K562 (cell line): Measurements from ENCODE around the gene TMEM120B. TPM values are rescaled to one million over a fixed set of nuclear protein-coding genes. Genes with fewer than 3 reads are reported as not detected.

Experiments
- ATAC-seq: fragments of 200-7000 bp; cut with Tn5 transposase; 3 replicates; pipeline ENCODE4 v1.9.1; 2020; ENCODE audit warnings: moderate library complexity
- BruUV-seq: library from RNA; stranded (reverse); fragments of 400-500 nt; replicated peaks from 2 replicates; lab custom pipeline; 2021; lab: Mats Ljungman, UMichigan
- CTCF ChIA-PET: fragments of 300-600 bp; formaldehyde crosslinking; extraction: SDS; loops from one replicate; lab custom pipeline; 2021; ENCODE audit warnings: low intra/inter-chr PET ratio; lab: Yijun Ruan, JAX
- POLR2A ChIA-PET: fragments of 300-600, 350-650 bp; sonication (Branson Sonifier 250); formaldehyde crosslinking; extraction: SDS; loops from one replicate; lab custom pipeline; 2021; ENCODE audit warnings: antibody characterized with exemption, inconsistent platforms; lab: Yijun Ruan, JAX
- DNase-seq, 4 experiments: peaks; one replicate each; pipeline versions ENCODE4 v3.0.0 to v3.0.0-alpha.2; 2011 to 2018; ENCODE audit warnings: low spot score in 3 of 4, mixed read lengths in 3 of 4; ENCODE audit errors: extremely low read depth in 1 of 4
- FAIRE-seq: peaks from 2 replicates; lab custom pipeline; 2011; peaks lifted over from hg19 to GRCh38; lab: Jason Lieb, UNC
- H2AFZ ChIP-seq: 2 replicates; pipeline ENCODE4 v1.6.0; 2011; ENCODE audit warnings: low read depth, low read length, control low read depth, inconsistent platforms
- H3K27ac ChIP-seq: fragments of 200-600 bp; 3 replicates; pipeline ENCODE4 v1.8.0; 2011; ENCODE audit warnings: low read depth, mild to moderate bottlenecking, control low read depth, inconsistent platforms, low read length, moderate library complexity, mixed read lengths; ENCODE audit errors: extremely low read depth
- H3K27me3 ChIP-seq, 2 experiments: fragments of 300-600 bp in 1 of 2; 2 replicates in 1 of 2; 3 replicates in 1 of 2; pipeline versions ENCODE4 v1.6.0 to v1.8.0; 2011; ENCODE audit warnings: inconsistent platforms in 2 of 2, low read length in 2 of 2, mild to moderate bottlenecking in 1 of 2, mixed read lengths in 1 of 2, moderate library complexity in 1 of 2; ENCODE audit not compliant: control insufficient read depth in 2 of 2, insufficient read depth in 2 of 2
- H3K36me3 ChIP-seq: fragments of 300-600 bp; 3 replicates; pipeline ENCODE4 v1.8.0; 2011; ENCODE audit warnings: mild to moderate bottlenecking, low read length, inconsistent platforms; ENCODE audit not compliant: control insufficient read depth, insufficient read depth
- H3K4me1 ChIP-seq, 2 experiments: fragments of 200-600 bp in 1 of 2; replicated peaks in 1 of 2; 2 replicates in 1 of 2; 3 replicates in 1 of 2; pipeline versions ENCODE4 v1.5.1 to v1.8.0; 2011; ENCODE audit warnings: inconsistent platforms in 2 of 2, low read length in 2 of 2, mild to moderate bottlenecking in 1 of 2, mixed read lengths in 1 of 2, moderate library complexity in 1 of 2; ENCODE audit not compliant: control insufficient read depth in 2 of 2, insufficient read depth in 2 of 2
- H3K4me2 ChIP-seq: 2 replicates; pipeline ENCODE4 v1.6.1; 2011; ENCODE audit warnings: low read length, control low read depth, inconsistent platforms, mixed read lengths; ENCODE audit not compliant: insufficient read depth
- H3K4me3 ChIP-seq: fragments of 200-600 bp; sonication (generic), shearing (Covaris generic); 2 replicates; pipeline ENCODE4 v1.5.1; 2016; ENCODE audit warnings: control low read depth, inconsistent platforms
- H3K79me2 ChIP-seq: fragments of 200-600 bp; 3 replicates; pipeline ENCODE4 v1.8.0; 2011; ENCODE audit warnings: low read length, inconsistent platforms; ENCODE audit not compliant: control insufficient read depth, insufficient read depth
- H3K9ac ChIP-seq, 2 experiments: 2 replicates each; pipeline versions ENCODE4 v1.6.0 to v1.6.1; 2011; ENCODE audit warnings: low read depth in 2 of 2, low read length in 2 of 2, control low read depth in 1 of 2, inconsistent platforms in 1 of 2, mild to moderate bottlenecking in 1 of 2, mixed read lengths in 1 of 2; ENCODE audit not compliant: insufficient read depth in 1 of 2
- H3K9me1 ChIP-seq: one replicate; pipeline ENCODE4 v1.6.0; 2011; ENCODE audit warnings: inconsistent platforms, mild to moderate bottlenecking, low read length, moderate library complexity; ENCODE audit not compliant: control insufficient read depth, insufficient read depth
- H3K9me3 ChIP-seq: replicated peaks from 2 replicates; pipeline ENCODE4 v1.5.1; 2011; ENCODE audit warnings: low read depth, low read length, inconsistent platforms; ENCODE audit not compliant: control insufficient read depth, insufficient read depth
- H4K20me1 ChIP-seq: replicated peaks from 2 replicates; pipeline ENCODE4 v1.6.1; 2011; ENCODE audit warnings: low read length, inconsistent platforms, mixed read lengths; ENCODE audit not compliant: control insufficient read depth, insufficient read depth
- BACH1 ChIP-seq: fragments of 200-800 bp; sonication (Bioruptor generic); IDR thresholded peaks from 2 replicates; pipeline ENCODE4 v1.6.1; 2016; ENCODE audit warnings: missing genetic modification characterization, missing compliant biosample characterization
- CHD1 ChIP-seq: fragments of 200-600 bp; sonication (generic); IDR thresholded peaks from one replicate; pipeline ENCODE4 v1.6.1; 2012; ENCODE audit warnings: mild to moderate bottlenecking, moderate library complexity, low read length, inconsistent platforms
- FOXP4 ChIP-seq: sonication (generic); formaldehyde crosslinking; IDR thresholded peaks from 2 replicates; pipeline ENCODE4 v1.8.0; 2022; ENCODE audit warnings: mild to moderate bottlenecking, missing genetic modification reagents, borderline replicate concordance
- HIVEP1 ChIP-seq: fragments of 250-450 bp; sonication (Bioruptor Pico); IDR thresholded peaks from 2 replicates; pipeline ENCODE4 v1.4.0; 2020; ENCODE audit warnings: mild to moderate bottlenecking
- KDM4B ChIP-seq, 2 experiments: fragments of 450-650 bp in 1 of 2; sonication (generic) in 1 of 2; IDR thresholded peaks; 2 replicates each; pipeline ENCODE4 v1.6.1; 2016 to 2017; ENCODE audit warnings: borderline replicate concordance in 2 of 2, antibody characterized with exemption in 1 of 2, low read depth in 1 of 2, mild to moderate bottlenecking in 1 of 2
- MBD2 ChIP-seq: sonication (generic); IDR thresholded peaks from 2 replicates; pipeline ENCODE4 v1.6.1; 2016; ENCODE audit warnings: low read depth, borderline replicate concordance
- NFE2 ChIP-seq: IDR thresholded peaks from 2 replicates; pipeline ENCODE4 v1.6.1; 2014; ENCODE audit warnings: antibody characterized with exemption, low read depth
- PCBP1 ChIP-seq: fragments of 200-400 bp; formaldehyde crosslinking; IDR thresholded peaks from 2 replicates; pipeline ENCODE4 v1.6.1; 2018; ENCODE audit warnings: mild to moderate bottlenecking, low read depth, low read length; ENCODE audit not compliant: poor library complexity, severe bottlenecking
- RBFOX2 ChIP-seq: fragments of 200-400 bp; formaldehyde crosslinking; IDR thresholded peaks from 2 replicates; pipeline ENCODE4 v1.6.1; 2017; ENCODE audit warnings: low read depth, mild to moderate bottlenecking, low read length, moderate library complexity
- SMAD1 ChIP-seq: fragments of 150-350 bp; IDR thresholded peaks from 2 replicates; pipeline ENCODE4 v1.6.1; 2014; ENCODE audit warnings: low read length, low read depth; ENCODE audit not compliant: partially characterized antibody
- SMAD3 ChIP-seq: fragments of 450-650 bp; formaldehyde crosslinking; conservative IDR thresholded peaks from 2 replicates; pipeline ENCODE4 v1.4.0; 2020; ENCODE audit warnings: mild to moderate bottlenecking
- SMARCA4 ChIP-seq: fragments of 450-650 bp; IDR thresholded peaks from 2 replicates; pipeline ENCODE4 v1.6.1; 2016
- WGBS: fragments of 100-300 bp; shearing (Covaris generic); methylation state at CpG from one replicate; pipeline ENCODE4 v1.1.6; 2016; ENCODE audit warnings: low coverage, mixed read lengths; ENCODE audit not compliant: insufficient coverage; ENCODE audit errors: missing lambda C conversion rate; 5-methylcytosine and 5-hydroxymethylcytosine counted together
- in situ Hi-C: fragments of 300-500 bp; cut with MboI; formaldehyde crosslinking; loops from 4 replicates; pipeline ENCODE4 v1.15.0; 2018; ENCODE audit warnings: inconsistent platforms, mixed read lengths
- intact Hi-C: fragments of 100-400 bp; cut with micrococcal nuclease; formaldehyde crosslinking; loops from 2 replicates; pipeline ENCODE4 v1.14.2; 2022
- polyA plus RNA-seq, 8 experiments: library from polyadenylated mRNA; depleted of rRNA in 4 of 8; stranded (reverse) in 5 of 8; unstranded in 3 of 8; fragments of >200 nt; fragmentation: Nextera tagmentation in 2 of 8; fragmentation: Illumina TruSeq in 1 of 8; extraction: Ambion mirVana in 2 of 8; extraction: Trizol in 1 of 8; gene quantifications; 2 replicates each; pipeline versions ENCODE4 v1.2.1 to v1.2.3, GENCODE V29; 2011 to 2014; ENCODE audit warnings: inconsistent platforms in 1 of 8, missing spikeins in 1 of 8
- total RNA-seq, 7 experiments: library from RNA; depleted of rRNA in 6 of 7; stranded (reverse); fragments of >200 nt in 6 of 7; fragmentation: Illumina TruSeq in 2 of 7; extraction: Trizol in 2 of 7; gene quantifications; 2 replicates each; pipeline versions ENCODE4 v1.2.1 to v1.2.3, GENCODE V29; 2011 to 2021; ENCODE audit warnings: low replicate concordance in 1 of 7
- TF ChIP-seq, protein P1 (sequence below): sonication (generic); formaldehyde crosslinking; IDR thresholded peaks from 2 replicates; pipeline ENCODE4 v1.5.0; 2020; ENCODE audit warnings: missing genetic modification reagents
- TF ChIP-seq, protein P2 (sequence below): sonication (generic); formaldehyde crosslinking; IDR thresholded peaks from 2 replicates; pipeline ENCODE4 v1.8.0; 2022; ENCODE audit warnings: missing genetic modification reagents, mild to moderate bottlenecking, moderate library complexity, borderline replicate concordance
- TF ChIP-seq, protein P3 (sequence below): sonication (generic); formaldehyde crosslinking; IDR thresholded peaks from 2 replicates; pipeline ENCODE4 v1.8.1; 2022; ENCODE audit warnings: missing genetic modification reagents

The TMEM120B gene
- total and polyA plus RNA-seq, 9 of the 15 experiments (the other 6 are each of a cell fraction or from before 2014, with no cell fraction given), result 1.7 to 18.6 (median 7.4) TPM

- no peaks in the 10 kb centered on the region for H3K9me3 ChIP-seq
- no peak for FAIRE-seq
- intact Hi-C loops (no loop called here), in situ Hi-C loops (loop anchor here (5.0 kb wide), 1 partner anchor 87 kb away; the partner anchor contains the start of gene PSMD9)
- ChIA-PET POLR2A (interaction anchor here (0.5 to 9.4 kb wide), 12 partner anchors 8 to 1599 kb away, joined by 3 to 194 read pairs (median 5); partner anchors contain the start of genes PSMD9, RNU4-2, RPLP0 and SETD1B), CTCF (no interaction called here)
- no TSS peak for BruUV-seq
- peak overlapping the region; percentile 93 for H3K4me2 ChIP-seq
- H3K4me3 ChIP-seq, result peak overlapping the region; percentile 80
- ATAC-seq, result peak; percentile 52
- DNase-seq, result peak; percentile 71 to 94 (median 82)
- H4K20me1 ChIP-seq, result no peaks in the 10 kb centered on the region
- H2AFZ ChIP-seq, result peak overlapping the region; percentile 57
- H3K9me1 ChIP-seq, result no peaks in the 10 kb centered on the region
- peaks cover 32% of the 10 kb centered on the region for H3K36me3 ChIP-seq
- peak overlapping the region; percentile 99 to 100 for H3K9ac ChIP-seq
- peaks cover 32 to 73% of the 10 kb centered on the region in 2 experiments; a peak in 4 of 5 replicates for H3K4me1 ChIP-seq
- H3K27ac ChIP-seq, result peak overlapping the region; percentile 99
- no peaks in the 10 kb centered on the region for H3K27me3 ChIP-seq
- WGBS, result 0% methylated on average over 37 of the region's 84 CpGs
- H3K79me2 ChIP-seq, result peaks cover 85% of the 10 kb centered on the region
- no peak for TF ChIP-seq SMAD3 (CRISPR knock-in tag)
- TF ChIP-seq RBFOX2, result peak; percentile 87
- TF ChIP-seq, protein P1, sequence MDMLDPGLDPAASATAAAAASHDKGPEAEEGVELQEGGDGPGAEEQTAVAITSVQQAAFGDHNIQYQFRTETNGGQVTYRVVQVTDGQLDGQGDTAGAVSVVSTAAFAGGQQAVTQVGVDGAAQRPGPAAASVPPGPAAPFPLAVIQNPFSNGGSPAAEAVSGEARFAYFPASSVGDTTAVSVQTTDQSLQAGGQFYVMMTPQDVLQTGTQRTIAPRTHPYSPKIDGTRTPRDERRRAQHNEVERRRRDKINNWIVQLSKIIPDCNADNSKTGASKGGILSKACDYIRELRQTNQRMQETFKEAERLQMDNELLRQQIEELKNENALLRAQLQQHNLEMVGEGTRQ (CRISPR knock-in tag), result no peak
- 0 out of 2 replicates have a peak, but pooled peaks have one; percentile 42 for TF ChIP-seq MBD2
- TF ChIP-seq SMARCA4, result peak; percentile 69
- TF ChIP-seq FOXP4 (CRISPR knock-in tag), result 0 out of 2 replicates have a peak, but pooled peaks have one; percentile 62
- TF ChIP-seq SMAD1, result peak; percentile 31
- peak; percentile 73 for TF ChIP-seq CHD1
- TF ChIP-seq, protein P2, sequence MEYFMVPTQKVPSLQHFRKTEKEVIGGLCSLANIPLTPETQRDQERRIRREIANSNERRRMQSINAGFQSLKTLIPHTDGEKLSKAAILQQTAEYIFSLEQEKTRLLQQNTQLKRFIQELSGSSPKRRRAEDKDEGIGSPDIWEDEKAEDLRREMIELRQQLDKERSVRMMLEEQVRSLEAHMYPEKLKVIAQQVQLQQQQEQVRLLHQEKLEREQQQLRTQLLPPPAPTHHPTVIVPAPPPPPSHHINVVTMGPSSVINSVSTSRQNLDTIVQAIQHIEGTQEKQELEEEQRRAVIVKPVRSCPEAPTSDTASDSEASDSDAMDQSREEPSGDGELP (CRISPR knock-in tag), result peak; percentile 79; the same call in 1 of the 2 replicates
- TF ChIP-seq NFE2, result peak; percentile 81
- TF ChIP-seq HIVEP1 (CRISPR knock-in tag), result peak; percentile 74; the same call in 1 of the 2 replicates
- TF ChIP-seq BACH1 (tag), result no peak; the same call in 1 of the 2 replicates
- TF ChIP-seq PCBP1, result peak; percentile 0
- TF ChIP-seq, protein P3, sequence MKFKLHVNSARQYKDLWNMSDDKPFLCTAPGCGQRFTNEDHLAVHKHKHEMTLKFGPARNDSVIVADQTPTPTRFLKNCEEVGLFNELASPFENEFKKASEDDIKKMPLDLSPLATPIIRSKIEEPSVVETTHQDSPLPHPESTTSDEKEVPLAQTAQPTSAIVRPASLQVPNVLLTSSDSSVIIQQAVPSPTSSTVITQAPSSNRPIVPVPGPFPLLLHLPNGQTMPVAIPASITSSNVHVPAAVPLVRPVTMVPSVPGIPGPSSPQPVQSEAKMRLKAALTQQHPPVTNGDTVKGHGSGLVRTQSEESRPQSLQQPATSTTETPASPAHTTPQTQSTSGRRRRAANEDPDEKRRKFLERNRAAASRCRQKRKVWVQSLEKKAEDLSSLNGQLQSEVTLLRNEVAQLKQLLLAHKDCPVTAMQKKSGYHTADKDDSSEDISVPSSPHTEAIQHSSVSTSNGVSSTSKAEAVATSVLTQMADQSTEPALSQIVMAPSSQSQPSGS, result no peak
- no peak; a peak in 2 of 4 replicates for TF ChIP-seq KDM4B (IDR thresholded peaks at IDR 0.05; ENCODE audit: borderline replicate concordance in 2 of 2, low read depth in 1 of 2)
Measured at GRCh38 chr12:121799842-121800693, 87.5 kb downstream of the TMEM120B start.
